Measurements from ENCODE around the gene KDSR.
A peak's percentile ranks its signal among the peaks of the same experiment; 100 is the strongest.

KDSR gene

DNA sequence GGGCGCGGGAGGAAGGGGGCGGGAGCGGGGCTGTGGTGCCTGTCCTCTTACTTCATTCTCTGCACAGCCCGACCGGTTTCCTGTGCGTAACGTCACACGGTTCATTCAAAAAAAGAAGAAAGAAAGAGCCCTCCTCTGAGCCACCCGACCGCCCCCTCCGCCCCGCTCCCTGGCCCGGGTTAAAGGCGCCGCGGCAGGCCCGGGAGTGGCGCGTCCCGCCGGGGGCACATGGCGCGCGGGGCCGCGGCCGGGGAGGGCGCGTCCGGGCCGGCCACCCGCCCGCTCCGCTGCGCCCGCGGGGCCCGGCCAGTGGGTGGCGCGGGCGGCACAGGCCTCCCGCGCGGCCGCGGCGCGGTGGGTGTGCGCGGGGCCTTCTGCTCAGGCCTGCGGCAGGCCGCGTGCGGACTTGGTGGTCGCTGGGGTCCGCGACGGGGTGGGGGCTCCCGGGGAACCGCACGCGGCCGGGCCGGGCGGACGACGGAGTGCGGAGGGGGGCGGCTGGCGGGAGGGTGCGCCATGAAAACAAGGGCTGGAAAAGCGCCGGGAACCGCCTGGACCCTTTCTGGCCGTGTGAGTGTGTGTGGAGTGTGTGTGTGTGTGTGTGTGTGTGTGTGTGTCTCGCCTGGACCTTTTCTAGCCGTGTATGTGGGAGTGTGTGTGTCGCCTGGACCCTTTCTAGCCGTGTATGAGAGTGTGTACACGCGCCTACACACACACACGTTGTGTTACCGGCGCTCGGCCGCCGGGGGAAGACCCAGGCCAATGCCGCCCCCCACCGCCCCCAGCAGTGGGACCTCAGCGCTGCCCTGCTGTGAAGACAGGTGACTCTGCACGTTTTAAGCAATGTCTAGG, 46.7 kb downstream of the KDSR start:
- DNase-seq (ENCODE audit: low spot score), result peak; percentile 74

DNA sequence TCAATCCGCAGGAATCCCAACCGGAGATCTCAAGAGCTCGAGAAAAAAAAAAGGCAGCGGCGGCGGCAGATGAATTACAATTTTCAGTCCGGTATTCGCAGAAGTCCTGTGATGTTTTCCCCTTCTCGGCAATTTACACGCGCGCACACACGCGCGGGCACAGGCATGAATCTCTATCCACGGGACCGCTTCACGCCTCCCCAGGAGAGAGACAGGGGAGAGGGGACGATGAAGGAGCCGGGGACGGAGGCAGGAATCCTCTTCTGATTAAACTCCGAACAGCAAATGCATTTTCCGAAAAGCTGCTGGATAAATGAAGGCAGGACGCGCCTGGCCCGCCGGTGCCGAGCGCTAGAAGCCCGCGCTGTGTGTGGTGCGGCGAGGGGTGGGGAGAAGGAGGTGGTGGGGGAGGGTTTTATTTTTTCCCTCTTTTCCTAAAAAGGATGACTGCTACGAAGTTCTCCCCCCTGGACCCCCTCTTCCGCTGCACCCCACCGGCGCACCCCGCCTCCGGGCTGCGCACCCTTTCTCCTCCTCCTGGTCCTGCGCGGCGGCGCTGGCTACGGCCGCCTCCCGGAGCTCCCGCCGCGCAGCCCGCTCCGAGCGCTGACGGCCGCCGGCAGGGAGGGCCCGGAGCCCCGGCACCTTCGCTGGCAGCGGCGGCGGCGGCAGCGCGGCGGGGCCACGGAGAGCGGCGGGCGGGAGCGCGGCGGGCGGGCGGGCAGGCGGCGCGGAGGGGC, 47.5 kb downstream of the KDSR start, which contains the start of gene BCL2:
Gene BCL2 (minus strand): TSS at position 387 of the 740 bp plus-strand sequence.
- DNase-seq (ENCODE audit: low spot score), result no peak

GRCh38 chr18:63318889-63319382, 48.1 kb downstream of the KDSR start:
- no peak for DNase-seq (ENCODE audit: low spot score)

DNA sequence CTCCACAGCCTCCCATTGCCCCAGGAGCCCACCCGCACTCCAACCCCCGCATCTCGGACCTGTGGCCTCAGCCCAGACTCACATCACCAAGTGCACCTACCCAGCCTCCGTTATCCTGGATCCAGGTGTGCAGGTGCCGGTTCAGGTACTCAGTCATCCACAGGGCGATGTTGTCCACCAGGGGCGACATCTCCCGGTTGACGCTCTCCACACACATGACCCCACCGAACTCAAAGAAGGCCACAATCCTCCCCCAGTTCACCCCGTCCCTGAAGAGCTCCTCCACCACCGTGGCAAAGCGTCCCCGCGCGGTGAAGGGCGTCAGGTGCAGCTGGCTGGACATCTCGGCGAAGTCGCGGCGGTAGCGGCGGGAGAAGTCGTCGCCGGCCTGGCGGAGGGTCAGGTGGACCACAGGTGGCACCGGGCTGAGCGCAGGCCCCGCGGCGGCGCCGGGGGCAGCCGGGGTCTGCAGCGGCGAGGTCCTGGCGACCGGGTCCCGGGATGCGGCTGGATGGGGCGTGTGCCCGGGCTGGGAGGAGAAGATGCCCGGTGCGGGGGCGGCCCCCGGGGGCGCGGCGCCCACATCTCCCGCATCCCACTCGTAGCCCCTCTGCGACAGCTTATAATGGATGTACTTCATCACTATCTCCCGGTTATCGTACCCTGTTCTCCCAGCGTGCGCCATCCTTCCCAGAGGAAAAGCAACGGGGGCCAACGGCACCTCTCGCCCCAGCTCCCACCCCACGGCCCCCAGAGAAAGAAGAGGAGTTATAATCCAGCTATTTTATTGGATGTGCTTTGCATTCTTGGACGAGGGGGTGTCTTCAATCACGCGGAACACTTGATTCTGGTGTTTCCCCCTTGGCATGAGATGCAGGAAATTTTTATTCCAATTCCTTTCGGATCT, 48.8 kb downstream of the KDSR start:
- no peak for DNase-seq (ENCODE audit: low spot score)

- DNase-seq (ENCODE audit: low spot score), result no peak
Observed at GRCh38 chr18:63317556-63317946, 49.5 kb downstream of the KDSR start.

GRCh38 chr18:63316612-63317555, 50.1 kb downstream of the KDSR start:
- no peak for DNase-seq (ENCODE audit: low spot score)

GRCh38 chr18:63315876-63316275, 51.1 kb downstream of the KDSR start:
- no peak for DNase-seq (ENCODE audit: low spot score)

- DNase-seq (ENCODE audit: low spot score), result no peak
Observed at GRCh38 chr18:63315131-63315662, 51.8 kb downstream of the KDSR start.

- DNase-seq (ENCODE audit: low spot score), result no peak
Observed at GRCh38 chr18:63314062-63314790, 52.8 kb downstream of the KDSR start.

DNA sequence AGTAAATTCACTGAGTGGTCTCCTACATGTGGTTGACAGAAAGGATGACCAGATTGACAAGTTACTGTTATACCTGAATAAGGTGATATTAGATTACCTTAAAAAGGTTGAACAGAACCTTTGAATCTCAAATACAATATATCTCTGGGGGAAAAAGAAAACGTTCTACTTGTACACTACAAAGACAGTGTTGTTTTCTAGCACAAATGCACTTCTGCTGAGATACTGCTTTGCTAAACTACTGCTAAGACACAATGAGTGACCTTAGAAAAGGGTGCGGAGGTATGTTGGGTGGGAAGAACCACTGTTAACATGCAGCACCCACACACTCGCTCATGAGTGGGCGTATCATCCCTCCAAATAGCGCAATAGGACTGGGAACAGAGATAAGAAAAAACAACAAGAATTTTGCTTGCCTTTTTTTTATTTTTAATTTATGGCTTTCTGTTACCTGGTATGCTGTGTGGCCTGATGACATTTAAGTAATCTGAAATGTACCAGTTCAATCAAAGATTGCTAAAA, 53.5 kb downstream of the KDSR start:
- DNase-seq (ENCODE audit: low spot score), result no peak

DNA sequence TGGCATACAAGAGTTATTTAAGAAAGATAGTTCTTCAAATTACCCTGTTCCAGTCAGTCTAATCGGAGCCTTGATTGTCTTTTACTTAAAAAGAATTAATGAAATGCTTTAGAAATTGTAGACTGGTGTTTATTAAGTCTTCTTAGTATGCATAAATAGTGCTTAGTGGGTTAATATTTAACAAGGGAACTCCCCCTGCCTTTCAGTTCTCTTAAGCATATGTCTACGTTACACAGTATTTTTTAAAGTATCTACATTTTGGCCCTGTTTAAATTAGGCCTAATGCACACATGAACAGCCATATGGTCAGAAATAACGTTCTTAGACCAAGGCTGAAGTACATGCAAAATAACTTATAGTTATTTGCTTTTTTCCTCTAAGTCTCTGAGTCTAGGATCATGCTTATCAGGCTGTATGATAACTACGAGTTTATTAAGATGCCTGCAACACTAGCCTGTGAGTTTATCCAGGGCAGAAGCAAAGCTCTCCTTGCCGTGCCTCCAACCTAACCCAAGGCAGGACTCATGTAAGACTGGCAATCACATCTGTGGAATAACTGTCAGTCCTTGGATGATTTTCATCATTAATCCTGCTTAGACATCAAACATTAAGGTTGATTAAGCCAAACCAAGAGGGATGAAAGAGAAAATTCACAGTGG, 54.1 kb downstream of the KDSR start:
- DNase-seq (ENCODE audit: low spot score), result no peak

DNA sequence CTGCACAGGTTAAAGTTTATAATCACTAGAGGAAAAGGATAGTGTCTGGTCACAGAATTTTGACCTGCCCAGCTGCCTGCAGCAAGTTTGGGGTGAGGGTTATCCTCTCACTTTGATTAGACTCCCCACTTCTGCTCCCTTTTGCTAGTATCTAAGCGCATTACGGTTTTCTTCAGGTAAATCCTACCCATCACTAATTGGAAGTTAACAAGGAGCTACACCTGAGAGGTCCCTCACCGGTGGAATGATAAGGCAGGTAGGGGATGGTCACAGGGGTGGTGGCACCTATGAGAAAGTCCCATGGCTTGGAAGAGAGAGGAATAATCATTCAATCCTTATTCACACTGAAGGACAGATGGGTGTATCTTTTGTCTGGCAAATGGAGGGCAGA, 55.0 kb downstream of the KDSR start:
- DNase-seq (ENCODE audit: low spot score), result no peak

DNA sequence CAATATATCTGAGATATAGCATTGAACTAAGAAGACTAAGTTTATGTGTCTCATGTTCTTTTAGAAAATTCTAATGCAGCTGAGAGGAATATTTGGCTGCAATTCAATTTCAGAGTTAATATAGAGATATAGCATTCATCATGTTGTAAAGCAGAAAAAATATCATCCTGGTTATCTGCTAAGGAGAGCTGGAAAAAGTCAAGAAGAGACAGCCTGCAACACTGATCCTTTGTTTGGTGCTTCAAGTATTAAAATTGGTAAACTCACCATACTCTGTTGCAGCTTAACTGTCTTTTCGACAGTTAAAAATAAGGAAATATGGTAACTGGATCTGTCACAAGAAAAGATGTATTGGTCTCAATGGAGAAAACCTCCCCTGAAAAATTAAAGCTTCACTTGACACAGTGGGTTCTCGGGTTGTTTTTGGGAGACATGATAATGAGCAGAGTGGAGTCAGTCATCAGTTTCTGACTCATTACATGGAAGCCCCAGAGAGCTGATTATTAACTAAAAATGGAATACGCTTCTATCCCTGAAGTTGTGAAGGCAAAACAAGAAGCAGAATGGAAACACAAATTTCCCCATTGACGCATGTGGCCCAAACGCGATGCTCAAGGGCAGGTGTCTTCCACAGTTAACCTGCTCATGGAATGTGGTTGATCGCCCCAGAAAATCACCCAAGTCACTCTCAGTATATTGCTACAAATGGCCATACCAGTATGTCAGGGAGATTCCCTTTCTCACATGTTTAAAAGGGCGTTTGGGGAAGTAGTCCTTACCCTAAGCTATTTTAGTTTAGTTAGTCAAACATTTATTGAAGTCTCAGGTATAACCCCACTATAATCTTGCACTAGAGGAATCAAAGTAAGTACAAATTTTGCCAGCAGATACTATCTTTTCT, 55.6 kb downstream of the KDSR start:
- no peak for DNase-seq (ENCODE audit: low spot score)

- no peak for DNase-seq (ENCODE audit: low spot score)
Observed at GRCh38 chr18:63309422-63309821, 57.6 kb downstream of the KDSR start.

GRCh38 chr18:63307551-63308200, 59.3 kb downstream of the KDSR start:
- DNase-seq (ENCODE audit: low spot score), result no peak

DNA sequence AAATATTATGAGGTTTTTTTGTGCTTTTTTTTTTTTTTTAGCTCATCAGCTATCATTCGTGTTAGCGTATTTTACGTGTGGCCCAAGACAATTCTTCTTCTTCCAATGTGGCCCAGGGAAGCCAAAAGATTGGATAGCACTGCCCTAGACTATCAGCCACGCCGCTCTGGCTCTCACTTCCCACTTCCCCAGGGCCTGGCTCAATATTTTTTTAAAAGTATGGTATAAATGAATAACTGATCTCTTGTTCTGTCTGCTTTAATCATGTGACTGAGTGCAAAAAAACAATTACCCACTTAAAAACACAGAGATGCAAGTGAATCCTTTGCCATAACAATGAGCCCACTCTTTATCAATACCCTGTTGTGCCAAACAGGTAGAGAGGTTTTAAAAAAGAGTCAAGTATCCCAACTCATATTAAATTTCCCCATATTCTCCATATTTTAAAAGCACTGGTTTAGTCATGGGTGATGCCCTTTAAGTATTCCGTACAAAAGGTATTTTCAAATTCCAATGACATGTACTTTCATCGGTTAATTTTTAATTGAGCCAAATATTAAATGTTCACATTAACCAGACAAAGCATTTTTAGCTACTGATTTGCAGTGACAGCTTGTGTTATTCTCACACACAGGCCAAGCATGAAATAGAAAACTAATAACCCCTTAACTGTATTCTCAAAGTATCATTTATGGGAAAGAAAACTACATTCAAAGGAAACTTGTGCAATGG, 60.0 kb downstream of the KDSR start:
- DNase-seq (ENCODE audit: low spot score), result no peak

GRCh38 chr18:63306249-63306648, 60.8 kb downstream of the KDSR start:
- no peak for DNase-seq (ENCODE audit: low spot score)

Measured in LoVo (cell line).